Fibroblast of villous mesenchyme (primary cell): ENCODE data around the gene BCL2L11. TPM values are rescaled to one million over a fixed set of nuclear protein-coding genes. Genes with fewer than 3 reads are reported as not detected.
A peak's percentile ranks its signal among the peaks of the same experiment; 100 is the strongest.
"Not testable (repeated sequence)": the region's sequence is repeated elsewhere in the genome, so short reads cannot be mapped to it uniquely, and the experiment has no call there.

Source experiments
- DNase-seq: peaks from one replicate; pipeline ENCODE4 v3.0.0-alpha.2; 2010; ENCODE audit warnings: low read depth
- H3K4me3 ChIP-seq: 2 replicates; pipeline ENCODE4 v1.5.1; 2011; ENCODE audit warnings: low read depth, mild to moderate bottlenecking, low read length
- CTCF ChIP-seq: IDR thresholded peaks from 2 replicates; pipeline ENCODE4 v1.5.1; 2012; ENCODE audit warnings: low read depth, mild to moderate bottlenecking, low read length; ENCODE audit not compliant: insufficient read depth
- total RNA-seq: library from RNA; depleted of rRNA; stranded (reverse); fragments of >200 nt; gene quantifications from 2 replicates; pipeline ENCODE4 v1.2.3, GENCODE V29; 2012

Gene BCL2L11
- total RNA-seq = 0.86 and 1.6 TPM in 2 replicates

- peak within 1 kb of the TSS; percentile 91 for H3K4me3 ChIP-seq
- peak; percentile 29 for TF ChIP-seq CTCF
- peak; percentile 92 for DNase-seq
Observed at GRCh38 chr2:111120253-111121027, at the start of gene BCL2L11. BCL2L11 (plus strand) TSS chr2:111120914; CDS start chr2:111123746, 2,832 bp downstream.

- peak; percentile 60 for DNase-seq
- H3K4me3 ChIP-seq = no peak overlapping the region
Observed at GRCh38 chr2:111071600-111072171, 49.0 kb upstream of the BCL2L11 start.

GRCh38 chr2:111072220-111072871 is 48.4 kb upstream of the BCL2L11 start:
- no peak overlapping the region for H3K4me3 ChIP-seq
- no peak for TF ChIP-seq CTCF
- DNase-seq = peak; percentile 45

More at GRCh38 chr2:111071600-111072171, 49.0 kb upstream of the BCL2L11 start:
- no peak for TF ChIP-seq CTCF

- not testable (repeated sequence) for DNase-seq, H3K4me3 ChIP-seq
Observed at GRCh38 chr2:111082659-111083058, 38.1 kb upstream of the BCL2L11 start.

- no peak for TF ChIP-seq CTCF
- no peak overlapping the region for H3K4me3 ChIP-seq
- DNase-seq = no peak
Observed at GRCh38 chr2:111091811-111092211, 28.9 kb upstream of the BCL2L11 start.

GRCh38 chr2:111094691-111095090 is 26.0 kb upstream of the BCL2L11 start:
- no peak overlapping the region for H3K4me3 ChIP-seq
- no peak for TF ChIP-seq CTCF
- no peak for DNase-seq

GRCh38 chr2:111095434-111095833 is 25.3 kb upstream of the BCL2L11 start:
- TF ChIP-seq CTCF = no peak
- no peak for DNase-seq
- no peak overlapping the region for H3K4me3 ChIP-seq
